Measurements from ENCODE around the gene URB1.
"Not testable (repeated sequence)": the region's sequence is repeated elsewhere in the genome, so short reads cannot be mapped to it uniquely, and the experiment has no call there.

Gene URB1

DNA sequence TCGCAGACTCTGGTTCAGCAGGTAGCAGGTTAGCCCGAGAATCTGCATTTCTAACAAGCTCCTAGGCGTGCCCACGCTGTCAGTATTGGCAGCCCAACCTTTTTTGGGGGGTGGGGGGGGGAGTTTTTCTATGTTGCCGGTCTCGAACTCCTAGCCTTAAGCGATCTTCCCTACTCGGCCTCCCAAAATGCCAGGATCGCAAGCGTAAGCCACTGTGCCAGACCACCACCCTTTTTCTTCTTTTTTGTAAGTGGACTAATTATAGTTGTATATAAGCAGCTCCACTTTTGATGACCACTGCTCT lies 113.5 kb downstream of the URB1 start:
- DNase-seq, result no peak

DNA sequence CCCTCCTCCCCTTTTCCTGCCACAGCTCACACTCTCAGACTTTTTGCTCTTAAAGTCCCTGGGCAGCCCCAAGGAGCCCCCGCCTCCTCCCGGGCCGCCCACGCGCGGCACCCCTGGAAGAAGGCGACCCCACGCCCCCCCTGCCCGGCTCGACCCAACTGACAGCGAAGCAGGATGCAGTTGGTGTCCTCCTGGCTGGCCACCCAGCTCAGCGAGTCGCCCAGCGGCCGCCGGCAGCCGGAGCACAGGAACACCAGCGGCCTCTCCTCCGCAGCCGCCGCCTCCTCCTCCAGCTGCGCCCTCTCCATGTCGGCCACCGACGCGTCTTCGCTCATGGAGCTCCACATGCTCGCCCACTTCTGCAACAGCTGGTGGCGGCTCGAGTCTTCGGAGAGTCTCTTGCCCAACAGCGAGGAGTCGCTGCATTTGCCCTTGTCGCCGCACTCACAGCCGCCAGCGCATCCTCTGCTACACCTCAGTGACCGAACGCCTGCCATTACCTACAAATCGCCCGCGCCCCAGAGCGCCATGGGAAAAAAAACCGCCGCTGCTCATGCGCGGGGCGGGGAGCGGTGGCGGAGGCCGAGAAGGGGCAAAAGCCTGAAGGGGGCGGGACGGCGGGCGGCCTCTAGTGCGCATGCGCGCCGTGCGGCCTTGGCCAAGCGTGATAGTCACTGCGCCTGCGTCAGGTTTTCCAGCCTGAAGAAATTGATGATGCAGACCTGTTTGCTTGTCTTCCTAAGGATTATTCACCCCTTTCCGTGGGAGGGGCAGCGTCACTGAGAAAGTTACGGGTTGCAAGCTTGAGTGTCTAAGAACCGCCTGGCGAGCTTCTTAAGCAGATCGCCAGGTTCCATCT lies 114.1 kb downstream of the URB1 start, which contains the start of gene MIS18A:
Gene MIS18A (minus strand): TSS at position 532 of the 859 bp plus-strand sequence. CDS start 35 bp downstream, at position 497.
- DNase-seq, result peak; percentile 97 to 98

DNA sequence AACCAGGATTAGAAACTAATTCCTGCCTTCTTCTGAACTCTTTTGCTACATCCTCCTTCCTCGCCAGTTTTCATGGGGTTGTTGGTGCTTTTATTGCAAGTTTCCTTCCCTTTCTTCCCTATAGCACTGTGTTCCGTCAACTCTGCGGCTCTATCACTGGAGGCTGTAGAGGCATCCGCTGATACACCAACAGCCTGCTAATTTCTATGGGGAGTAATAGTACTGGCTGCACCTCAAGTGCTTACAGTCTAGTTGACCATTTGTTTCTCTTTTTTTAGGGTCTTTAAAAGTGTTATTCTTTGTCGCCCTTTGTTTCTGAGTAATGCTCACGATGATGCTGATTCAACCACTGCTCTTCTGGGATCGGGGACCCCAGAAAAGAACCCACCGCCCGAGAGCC lies 114.7 kb downstream of the URB1 start:
- DNase-seq, result no peak

DNA sequence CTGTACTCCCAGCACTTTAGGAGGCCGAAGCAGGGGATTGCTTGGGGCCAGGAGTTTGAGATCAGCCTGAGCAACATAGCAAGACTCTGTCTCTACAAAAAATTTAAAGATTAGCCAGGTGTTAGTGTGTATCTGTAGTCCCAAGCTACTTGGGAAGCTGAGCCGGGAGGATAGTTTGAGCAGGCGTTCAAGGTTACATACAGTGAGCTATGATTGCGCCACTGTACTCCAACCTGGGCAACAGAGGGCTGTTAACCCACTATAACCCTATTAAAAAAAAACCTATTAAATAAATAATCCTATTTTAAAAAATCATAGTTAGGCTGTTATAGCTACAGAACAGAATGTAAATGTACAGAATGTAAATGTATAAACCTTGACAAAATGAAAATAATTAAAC lies 116.1 kb downstream of the URB1 start:
- no peak for DNase-seq

- no peak for DNase-seq
Observed at GRCh38 chr21:32270748-32271147, 122.1 kb downstream of the URB1 start.

DNA sequence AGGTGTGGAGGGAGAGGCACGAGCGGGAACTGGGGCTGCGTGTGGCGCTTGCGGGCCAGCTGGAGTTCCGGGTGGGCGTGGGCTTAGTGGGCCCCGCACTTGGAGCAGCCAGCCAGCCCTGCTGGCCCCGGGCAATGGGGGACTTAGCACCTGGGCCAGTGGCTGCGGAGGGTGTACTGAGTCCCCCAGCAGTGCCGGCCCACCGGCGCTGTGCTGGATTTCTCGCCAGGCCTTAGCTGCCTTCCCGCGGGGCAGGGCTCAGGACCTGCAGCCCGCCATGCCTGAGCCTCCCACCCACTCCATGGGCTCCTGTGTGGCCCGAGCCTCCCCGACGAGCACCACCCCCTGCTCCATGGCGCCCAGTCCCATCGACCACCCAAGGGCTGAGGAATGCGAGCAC lies 127.5 kb downstream of the URB1 start:
- DNase-seq, result not testable (repeated sequence)

DNA sequence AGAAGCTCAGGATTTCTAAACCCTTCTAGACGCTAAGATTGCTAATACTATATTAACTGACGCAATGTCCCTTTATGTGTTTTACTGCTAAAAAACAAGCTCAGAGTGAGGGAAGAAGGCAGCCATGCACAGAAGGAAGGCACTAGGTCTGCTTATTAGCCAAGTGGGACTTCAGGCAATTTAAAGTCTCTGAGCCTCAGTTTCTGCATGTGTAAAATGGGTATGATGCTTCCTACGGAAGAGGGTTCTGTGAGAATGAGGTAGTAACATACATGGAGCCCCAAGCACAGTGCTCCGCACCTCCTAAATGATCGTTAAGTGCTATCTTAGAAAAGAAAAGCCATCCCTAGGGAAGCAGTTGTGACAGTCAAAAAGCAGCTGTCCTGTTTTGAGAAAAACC lies 130.9 kb downstream of the URB1 start:
- no peak for DNase-seq
